A549 treated with DMSO at 1 μM for 4 hours (cell line): ENCODE data around the gene MAGED1. TPM values are rescaled to one million over a fixed set of nuclear protein-coding genes. Genes with fewer than 3 reads are reported as not detected.

Experiments used
- total RNA-seq: library from RNA; stranded (reverse); fragments of 200-300 nt; extraction: Qiagen RNA extraction; gene quantifications from 5 replicates; pipeline ENCODE4 v1.2.3, GENCODE V29; 2022; ENCODE audit warnings: low read depth

MAGED1 gene, protein sequence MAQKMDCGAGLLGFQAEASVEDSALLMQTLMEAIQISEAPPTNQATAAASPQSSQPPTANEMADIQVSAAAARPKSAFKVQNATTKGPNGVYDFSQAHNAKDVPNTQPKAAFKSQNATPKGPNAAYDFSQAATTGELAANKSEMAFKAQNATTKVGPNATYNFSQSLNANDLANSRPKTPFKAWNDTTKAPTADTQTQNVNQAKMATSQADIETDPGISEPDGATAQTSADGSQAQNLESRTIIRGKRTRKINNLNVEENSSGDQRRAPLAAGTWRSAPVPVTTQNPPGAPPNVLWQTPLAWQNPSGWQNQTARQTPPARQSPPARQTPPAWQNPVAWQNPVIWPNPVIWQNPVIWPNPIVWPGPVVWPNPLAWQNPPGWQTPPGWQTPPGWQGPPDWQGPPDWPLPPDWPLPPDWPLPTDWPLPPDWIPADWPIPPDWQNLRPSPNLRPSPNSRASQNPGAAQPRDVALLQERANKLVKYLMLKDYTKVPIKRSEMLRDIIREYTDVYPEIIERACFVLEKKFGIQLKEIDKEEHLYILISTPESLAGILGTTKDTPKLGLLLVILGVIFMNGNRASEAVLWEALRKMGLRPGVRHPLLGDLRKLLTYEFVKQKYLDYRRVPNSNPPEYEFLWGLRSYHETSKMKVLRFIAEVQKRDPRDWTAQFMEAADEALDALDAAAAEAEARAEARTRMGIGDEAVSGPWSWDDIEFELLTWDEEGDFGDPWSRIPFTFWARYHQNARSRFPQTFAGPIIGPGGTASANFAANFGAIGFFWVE
- total RNA-seq: 68.0 to 105 TPM (median 82.1 TPM) in 5 replicates

GRCh38 chrX:51892921-51893745 is at the start of gene MAGED1:
Gene MAGED1, plus strand, starts transcription at chrX:51893623. Its CDS starts 682 bp downstream, at chrX:51894305.

Other genes starting within 250 kb of the MAGED1 start
- not detected in 5 replicates for gene CENPVL2, start 210.8 kb upstream of the MAGED1 start, total RNA-seq
- gene CENPVL1, start 183.1 kb upstream of the MAGED1 start, total RNA-seq: not detected in 5 replicates
- gene GSPT2, start 150.2 kb upstream of the MAGED1 start, total RNA-seq: 8.3 to 9.7 TPM (median 9.3 TPM) in 5 replicates
- gene MAGED4B, start 175.6 kb downstream of the MAGED1 start, total RNA-seq: 7.1 to 11.0 TPM (median 10.3 TPM) in 5 replicates